Raji (cell line): Measurements from ENCODE around the gene XRN2.

ENCODE experiments used
- POLR2A ChIP-seq: IDR thresholded peaks from 2 replicates; pipeline ENCODE4 v1.6.1; 2011; ENCODE audit warnings: low read depth, low read length, control low read depth; ENCODE audit not compliant: insufficient read depth

The XRN2 gene

GRCh38 chr20:21280522-21281016 is 22.6 kb upstream of the XRN2 start:
- no peak for TF ChIP-seq POLR2A

GRCh38 chr20:21286775-21287174 is 16.4 kb upstream of the XRN2 start:
- TF ChIP-seq POLR2A = no peak

- no peak for TF ChIP-seq POLR2A
Measured at GRCh38 chr20:21288587-21289370, 14.4 kb upstream of the XRN2 start.

- TF ChIP-seq POLR2A = no peak
Measured at GRCh38 chr20:21289651-21290050, 13.5 kb upstream of the XRN2 start.

- no peak for TF ChIP-seq POLR2A
Measured at GRCh38 chr20:21291026-21291425, 12.1 kb upstream of the XRN2 start.

- TF ChIP-seq POLR2A = no peak
Measured at GRCh38 chr20:21294755-21295154, 8.4 kb upstream of the XRN2 start.

- TF ChIP-seq POLR2A = no peak
Measured at GRCh38 chr20:21301940-21302663, 1.0 kb upstream of the XRN2 start.

- no peak for TF ChIP-seq POLR2A
Measured at GRCh38 chr20:21302664-21303060, 469 bp upstream of the XRN2 start.

GRCh38 chr20:21303872-21304586 is 898 bp downstream of the XRN2 start:
- no peak for TF ChIP-seq POLR2A

- no peak for TF ChIP-seq POLR2A
Measured at GRCh38 chr20:21308340-21308739, 5.2 kb downstream of the XRN2 start.

- TF ChIP-seq POLR2A = no peak
Measured at GRCh38 chr20:21309678-21310467, 6.7 kb downstream of the XRN2 start.

GRCh38 chr20:21312813-21313474 is 9.8 kb downstream of the XRN2 start:
- no peak for TF ChIP-seq POLR2A

- TF ChIP-seq POLR2A = no peak
Measured at GRCh38 chr20:21315138-21315537, 12.0 kb downstream of the XRN2 start.

GRCh38 chr20:21322083-21322710 is 19.1 kb downstream of the XRN2 start:
- no peak for TF ChIP-seq POLR2A
